Stimulated activated CD8-positive, alpha-beta memory T cell treated with anti-CD3 and anti-CD28 coated beads, Interleukin-7, amount 100 ng/mL, for 48 hours (primary cell): ENCODE results near the gene GNGT2.
A peak's percentile ranks its signal among the peaks of the same experiment; 100 is the strongest.
"Not testable (repeated sequence)": the region's sequence is repeated elsewhere in the genome, so short reads cannot be mapped to it uniquely, and the experiment has no call there.

Source experiments
- DNase-seq, 2 donors: peaks; one replicate each; pipeline ENCODE4 v3.0.0-alpha.2; 2020; ENCODE audit warnings: low read depth in 1 of 2; ENCODE audit errors: extremely low read depth in 1 of 2

Gene GNGT2

DNA sequence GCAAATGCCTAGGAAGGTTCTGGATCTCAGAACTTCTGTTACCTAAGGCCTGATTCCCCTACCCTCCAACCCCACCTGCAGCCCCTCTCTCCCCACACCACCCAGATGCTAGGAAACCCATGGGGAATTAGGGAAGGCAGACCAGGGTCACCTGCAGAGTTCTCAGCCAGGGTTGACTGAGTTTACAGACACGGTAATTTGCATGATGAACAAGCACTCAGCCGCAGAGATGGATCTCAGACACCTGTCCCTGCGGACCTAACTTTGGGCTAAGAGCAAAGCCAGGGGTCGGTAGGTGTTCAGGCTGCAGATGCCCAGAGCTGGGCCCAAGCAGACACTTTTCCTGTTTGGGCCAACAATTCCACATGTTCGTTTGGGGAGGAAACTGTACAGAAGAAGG is 3.0 kb upstream of the GNGT2 start:
- DNase-seq: no peak

DNA sequence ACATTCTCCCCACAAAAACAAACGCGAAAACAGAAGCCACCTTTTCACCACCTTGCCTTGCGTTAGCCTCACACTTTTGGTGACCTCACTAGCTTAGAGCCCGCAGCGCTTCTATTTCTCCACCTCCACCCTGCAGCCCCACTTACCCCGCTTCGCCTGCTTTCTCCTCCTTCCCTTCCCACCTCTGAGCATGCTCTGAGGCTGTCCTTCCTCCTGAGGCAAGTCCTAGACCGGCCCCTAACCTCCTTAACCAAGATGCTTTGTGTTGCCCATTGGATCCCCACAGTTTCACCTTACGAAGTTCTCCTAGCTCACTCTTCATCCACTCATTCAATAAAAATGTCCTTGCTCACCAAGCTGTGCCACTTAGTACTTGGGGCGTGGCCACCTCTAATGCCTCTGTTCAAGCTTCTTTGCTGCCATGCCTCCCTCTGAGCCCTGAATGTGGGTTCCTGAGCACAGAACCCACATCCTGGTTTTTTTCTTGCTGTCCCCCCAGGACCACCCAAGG is 1.3 kb downstream of the GNGT2 start:
- DNase-seq: no peak

DNA sequence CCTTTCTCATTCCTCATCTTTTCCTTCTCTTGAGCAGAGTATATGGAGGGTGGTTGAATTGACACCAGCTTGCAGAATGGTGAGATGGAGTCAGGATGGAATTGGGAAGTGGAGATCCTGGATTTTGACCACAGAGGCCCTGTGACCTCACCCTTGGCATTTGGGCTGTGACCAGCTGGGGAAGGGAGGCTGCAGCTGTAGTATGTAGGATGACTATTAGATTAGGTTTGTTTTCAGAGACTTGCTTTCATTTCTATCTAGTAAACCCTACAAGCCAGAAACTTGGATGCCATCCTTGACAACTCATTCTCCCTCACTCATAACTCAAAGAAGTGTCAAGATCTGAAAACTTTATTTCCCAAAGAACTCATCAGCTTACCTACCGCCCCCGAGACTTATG is 5.9 kb downstream of the GNGT2 start:
- DNase-seq: no peak

DNA sequence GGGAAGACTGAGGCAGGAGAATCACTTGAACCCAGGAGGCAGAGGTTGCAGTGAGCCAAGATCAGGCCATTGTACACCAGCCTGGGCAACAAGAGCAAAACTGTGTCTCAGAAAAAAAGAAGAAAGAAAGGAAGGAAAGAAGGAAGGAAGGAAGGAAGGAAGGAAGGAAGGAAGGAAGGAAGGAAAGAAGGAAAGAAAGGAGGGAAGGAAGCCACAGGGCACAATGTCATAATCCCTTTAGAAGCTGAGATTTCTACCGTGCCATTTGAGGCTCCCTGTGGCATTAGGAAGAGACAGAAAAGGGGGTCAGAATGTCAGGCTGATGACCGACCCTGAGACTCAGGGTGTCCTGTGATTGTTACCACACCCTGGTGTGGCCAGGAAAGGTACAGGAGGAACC is 6.6 kb downstream of the GNGT2 start:
- DNase-seq: no peak

DNA sequence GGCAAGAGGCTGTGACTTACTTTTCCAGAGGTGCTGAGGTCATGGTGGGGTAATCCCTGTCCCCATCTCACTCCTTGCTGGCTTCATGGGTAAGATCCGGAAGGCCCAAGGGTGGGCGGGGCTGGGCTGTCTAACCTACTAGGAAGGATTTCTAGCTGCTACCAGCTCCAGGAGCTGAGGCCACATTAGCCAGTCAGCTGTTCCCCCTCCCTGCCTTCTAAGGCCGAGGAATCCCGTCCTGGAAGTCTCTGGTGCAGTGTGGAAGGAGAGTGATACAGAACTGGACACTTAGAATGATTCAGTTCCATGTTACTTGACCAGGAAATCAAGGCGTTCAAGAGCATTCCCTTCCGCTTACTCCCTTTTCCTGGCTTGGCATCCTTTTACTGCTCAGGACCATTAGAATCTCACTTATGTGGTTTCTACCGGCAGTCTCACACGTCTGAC is 8.9 kb downstream of the GNGT2 start:
- no peak for DNase-seq

DNA sequence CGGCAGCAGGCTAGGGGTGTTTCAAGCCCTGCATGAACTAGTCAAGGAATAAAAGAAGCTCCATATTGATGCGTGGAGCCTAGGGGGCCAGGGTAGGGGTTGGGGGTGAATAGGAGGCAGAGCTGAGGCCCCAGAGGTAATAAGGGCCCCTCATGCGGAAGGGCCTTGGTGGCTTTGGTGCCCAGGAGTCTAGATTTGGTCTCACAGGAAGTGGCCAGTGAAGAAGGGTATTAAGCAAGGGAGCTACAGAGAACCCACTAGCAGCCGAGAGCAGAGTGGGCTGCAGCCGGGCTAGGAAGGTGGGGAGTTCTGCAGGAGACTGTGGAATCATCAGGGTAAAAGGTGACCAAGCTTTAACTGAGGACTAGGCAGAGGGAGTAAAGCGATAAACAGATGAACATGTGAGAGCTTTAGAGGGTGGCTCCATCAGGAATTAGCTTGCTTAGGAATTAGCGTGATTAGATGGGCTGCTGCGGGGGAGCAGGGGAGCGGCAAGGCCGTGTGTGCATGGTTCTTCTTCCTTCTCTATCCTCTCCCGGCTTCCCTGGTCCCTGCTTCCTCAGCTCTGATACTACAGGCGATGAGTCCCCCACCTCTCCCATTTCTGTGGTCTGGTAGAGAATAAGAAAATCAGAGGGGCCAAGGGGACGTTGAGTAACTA is 9.8 kb downstream of the GNGT2 start:
- DNase-seq: no peak

DNA sequence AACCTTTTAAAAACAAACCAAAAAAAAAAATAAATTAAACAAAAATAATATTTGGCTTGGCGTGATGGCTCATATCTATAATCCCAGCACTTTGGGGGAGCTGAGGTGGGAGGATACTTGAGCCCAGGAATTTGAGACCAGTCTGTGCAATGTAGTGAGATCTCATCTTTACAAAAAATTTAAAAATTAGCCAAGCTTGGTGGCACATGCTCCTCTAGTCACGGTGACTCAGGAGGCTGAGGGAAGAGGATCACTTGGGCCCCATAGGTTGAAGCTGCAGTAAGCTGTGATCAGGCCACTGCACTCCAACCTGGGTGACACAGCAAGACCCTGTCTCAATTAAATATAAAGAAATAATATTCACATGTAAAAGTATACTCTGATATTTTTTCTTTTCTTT is 12.2 kb downstream of the GNGT2 start:
- DNase-seq: no peak

DNA sequence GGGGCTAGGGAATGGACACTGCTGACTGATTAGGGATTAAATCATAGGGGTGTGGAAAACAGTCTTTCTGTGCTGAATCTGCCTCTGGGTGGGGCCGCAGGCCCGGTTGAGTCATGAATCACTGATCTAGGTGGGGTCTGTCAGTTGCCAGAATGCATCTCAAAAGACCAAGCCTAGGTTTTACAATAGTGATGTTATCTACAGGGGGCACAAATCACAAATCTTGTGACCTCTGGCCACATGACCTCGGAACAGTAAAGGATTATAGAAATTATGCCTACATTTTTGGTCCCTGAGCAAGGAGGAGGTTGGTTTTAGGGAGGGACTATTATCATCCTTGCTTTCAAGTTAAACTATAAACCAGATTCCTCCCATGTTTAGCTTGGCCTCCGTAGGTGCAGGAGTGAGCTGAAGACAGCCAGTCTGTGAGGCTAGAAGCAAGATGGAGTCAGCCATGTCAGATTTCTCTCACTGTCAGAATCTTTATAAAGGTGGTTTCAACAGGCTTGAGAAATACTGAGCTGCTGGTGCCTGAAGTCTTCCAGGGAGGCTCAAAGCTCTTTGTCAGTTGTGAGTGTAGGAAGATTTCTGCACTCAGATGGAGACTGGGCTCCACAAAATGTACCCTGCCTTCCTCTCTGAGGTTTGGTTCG is 12.9 kb downstream of the GNGT2 start:
- DNase-seq: no peak

DNA sequence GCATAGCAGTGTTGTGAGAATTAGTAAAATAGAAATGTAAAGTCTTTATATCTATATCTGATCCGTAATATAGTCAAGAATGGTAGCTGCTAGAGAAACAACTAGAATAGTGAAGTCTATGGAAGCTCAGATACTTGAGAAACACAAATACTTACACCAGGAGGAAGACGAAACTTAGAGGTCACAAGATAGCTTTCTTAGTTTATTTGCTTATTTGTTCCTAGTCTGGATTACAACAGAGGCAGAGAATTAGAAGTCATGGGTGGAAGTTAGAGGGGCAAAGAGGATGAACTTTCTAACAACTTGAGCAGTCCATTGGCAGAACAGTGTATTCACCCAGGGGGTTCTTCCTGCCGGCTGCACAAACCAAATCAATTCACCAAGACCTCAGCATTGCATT is 13.9 kb downstream of the GNGT2 start:
- DNase-seq: no peak

DNA sequence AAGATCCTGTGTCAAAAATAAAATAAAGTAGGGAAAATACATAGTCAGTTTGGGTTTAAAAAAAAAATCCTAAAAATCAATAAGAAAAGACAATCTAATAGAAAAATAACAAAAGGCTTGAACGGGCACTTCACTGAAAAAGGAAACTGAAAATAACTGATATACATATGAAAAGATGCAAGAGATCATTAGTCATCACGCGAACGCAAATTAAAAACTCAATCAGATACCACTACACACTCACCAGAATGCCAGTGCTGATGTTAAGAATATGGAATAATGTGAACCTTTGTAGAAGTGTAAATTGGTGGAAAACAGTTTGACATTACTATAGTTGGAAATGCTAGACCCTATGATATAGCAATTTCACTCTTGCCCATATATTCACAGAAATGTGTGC is 14.6 kb downstream of the GNGT2 start:
- no peak for DNase-seq

DNA sequence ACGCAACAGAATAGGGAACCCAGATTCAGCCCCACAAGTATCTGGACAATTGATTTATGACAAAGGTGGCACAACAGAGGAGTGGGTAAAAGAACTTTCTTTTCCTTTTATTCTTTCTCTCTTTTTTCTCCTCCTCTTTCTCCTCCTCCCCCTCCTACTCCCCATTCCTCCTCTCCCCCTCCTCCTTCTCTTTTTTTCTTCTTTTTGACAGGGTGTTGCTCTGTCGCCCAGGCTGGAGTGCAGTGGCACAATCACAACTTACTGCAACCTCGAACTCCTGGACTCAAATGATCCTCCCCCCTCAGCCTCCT is 16.1 kb downstream of the GNGT2 start:
- no peak for DNase-seq

DNA sequence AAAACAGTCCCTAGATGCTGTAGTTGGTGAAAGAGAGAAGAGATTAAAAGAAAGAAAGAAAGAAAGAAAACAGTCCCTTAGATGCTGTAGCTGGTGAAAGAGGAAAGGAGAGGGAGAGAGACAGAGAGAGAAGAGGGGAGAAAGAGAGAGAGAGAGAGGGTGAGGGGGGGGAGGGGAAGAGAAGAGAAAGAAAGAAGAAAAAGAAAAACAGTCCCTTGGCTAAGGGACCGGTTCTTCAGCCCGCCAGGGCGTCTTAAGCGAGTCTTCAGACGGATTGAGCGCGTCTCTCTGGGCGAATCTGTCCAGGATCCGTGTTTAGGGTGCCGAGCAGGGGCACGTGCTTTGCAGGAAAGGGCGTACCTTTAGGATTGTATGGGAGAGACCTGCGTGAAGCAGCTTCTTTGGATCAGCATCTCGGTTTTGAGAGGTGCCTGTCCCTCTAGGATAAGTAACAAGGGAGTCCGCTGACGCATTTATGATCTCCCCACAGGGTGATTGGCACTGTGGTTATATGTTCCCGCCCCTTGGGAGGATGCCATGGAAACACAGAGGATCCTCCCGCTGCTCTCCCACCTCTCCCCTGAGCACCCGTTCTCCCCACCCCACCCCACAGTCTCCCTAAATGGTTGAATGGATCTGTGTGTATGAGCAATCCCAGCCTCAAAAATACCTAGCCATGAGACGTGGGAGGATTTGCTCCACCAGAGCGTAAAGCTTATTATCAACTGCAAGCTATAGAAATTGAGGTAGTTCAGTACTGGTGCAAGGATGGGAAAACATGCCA is 16.7 kb downstream of the GNGT2 start:
- DNase-seq: no peak

DNA sequence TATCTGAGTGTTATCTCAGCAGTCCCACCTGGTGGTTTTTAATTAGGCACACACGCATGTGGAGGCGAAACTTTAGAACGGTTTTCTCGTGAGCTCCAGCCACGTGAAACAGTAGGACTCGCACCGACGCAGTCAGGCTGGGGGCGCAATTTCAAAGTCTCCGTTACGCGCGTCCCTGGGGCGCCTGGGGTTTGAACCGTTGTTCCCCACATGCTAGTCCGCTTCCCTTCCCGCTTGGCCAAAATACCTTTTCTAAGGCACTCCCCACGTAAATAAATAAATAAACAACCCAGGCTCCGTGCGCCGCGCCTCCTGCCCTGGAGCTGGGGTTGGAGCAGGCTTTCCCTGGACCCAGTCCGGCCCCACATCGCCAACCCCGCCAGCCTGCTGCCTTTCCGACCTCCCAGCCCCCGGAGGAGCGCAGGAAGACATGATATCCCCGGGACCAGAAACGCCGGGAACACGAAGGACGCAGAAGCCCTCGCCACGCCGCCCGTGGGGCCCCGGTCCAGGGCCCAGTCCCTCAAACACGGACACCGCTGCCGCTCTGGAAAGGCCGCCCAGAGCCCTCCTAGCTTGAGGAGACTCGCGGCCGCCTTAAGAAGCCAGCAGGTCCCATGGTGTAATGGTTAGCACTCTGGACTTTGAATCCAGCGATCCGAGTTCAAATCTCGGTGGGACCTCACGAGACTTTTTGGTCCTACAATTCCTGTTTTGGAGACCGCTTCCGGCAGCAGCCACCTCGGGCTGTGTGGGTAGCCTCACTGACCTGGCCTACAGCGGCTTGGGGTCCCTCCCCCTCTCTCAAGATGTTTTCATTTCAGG is 18.2 kb downstream of the GNGT2 start:
- peak; percentile 78 to 79 for DNase-seq

DNA sequence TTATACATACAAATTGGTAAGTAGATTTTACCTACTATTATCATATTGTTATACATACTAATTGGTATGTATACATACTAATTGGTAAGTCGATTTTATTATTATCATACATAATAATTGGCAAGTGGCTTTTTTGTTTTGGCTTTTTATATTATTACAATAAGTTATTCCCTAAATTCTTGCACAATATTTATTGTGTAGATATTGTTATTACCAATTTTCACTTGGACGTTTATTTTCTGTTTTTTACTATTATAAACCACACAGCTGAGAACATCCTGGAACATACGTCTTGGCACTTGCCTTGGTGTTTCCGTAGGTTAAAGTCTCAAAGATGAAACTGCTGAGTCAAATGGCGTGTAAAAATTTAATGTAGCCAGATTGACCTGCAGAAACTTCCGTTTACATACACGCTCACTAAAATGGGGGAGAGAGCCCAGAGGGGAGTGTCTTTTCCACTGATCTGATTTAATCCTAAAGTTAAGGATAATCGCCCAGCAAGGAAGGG is 18.9 kb downstream of the GNGT2 start:
- no peak for DNase-seq

DNA sequence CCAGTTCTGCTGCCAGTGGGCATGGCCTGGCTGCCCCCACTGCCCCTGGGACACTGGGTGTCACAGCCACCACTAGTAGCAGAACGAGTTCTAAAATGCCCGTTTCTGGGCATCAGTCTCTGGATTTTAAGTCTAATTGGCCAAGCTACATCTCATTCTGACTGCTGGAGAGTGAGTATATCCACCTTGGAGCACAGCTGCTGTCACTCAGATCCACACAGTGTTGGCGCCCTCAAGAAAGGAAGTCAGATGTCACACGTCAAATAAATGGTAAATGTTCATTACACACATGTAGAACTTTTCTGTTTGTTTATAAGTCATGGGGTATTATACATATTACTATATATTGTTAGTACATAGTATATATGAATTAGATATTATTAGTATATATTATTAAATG is 19.4 kb downstream of the GNGT2 start:
- DNase-seq: no peak

DNA sequence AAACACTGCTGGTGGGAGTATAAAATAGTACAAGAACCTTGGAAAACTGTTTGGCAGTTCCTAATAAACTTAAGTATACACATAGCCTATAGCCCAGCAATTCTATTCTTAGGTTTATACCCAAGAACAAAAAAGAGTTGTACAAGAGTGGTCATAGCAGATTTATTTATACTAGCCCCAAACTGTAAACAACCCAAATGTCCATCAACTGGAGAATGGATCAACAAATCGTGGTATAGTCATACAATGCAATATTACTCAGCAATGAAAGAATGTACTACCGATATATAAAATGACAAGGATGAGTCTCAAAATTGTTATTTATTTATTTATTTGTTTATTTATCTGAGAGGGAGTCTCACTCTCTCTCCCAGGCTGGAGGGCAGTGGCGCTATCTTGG is 23.1 kb downstream of the GNGT2 start:
- no peak for DNase-seq

DNA sequence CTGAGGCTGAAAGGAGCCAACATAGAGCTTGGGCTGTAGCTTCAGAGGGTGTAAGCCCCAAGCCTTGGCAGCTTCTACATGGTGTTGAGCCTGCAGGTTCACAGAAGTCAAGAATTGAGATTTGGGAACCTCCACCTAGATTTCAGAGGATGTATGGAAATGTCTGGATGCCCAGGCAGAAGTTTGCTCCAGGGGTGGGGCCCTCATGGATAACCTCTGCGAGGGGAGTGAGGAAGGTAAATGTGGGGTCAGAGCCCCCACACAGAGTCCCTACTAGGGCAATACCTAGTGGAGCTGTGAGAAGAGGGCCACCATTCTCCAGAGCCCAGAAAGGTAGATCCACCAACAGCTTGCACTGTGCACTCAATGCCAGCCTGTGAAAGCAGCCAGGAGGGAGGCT is 25.0 kb downstream of the GNGT2 start:
- DNase-seq: not testable (repeated sequence)

DNA sequence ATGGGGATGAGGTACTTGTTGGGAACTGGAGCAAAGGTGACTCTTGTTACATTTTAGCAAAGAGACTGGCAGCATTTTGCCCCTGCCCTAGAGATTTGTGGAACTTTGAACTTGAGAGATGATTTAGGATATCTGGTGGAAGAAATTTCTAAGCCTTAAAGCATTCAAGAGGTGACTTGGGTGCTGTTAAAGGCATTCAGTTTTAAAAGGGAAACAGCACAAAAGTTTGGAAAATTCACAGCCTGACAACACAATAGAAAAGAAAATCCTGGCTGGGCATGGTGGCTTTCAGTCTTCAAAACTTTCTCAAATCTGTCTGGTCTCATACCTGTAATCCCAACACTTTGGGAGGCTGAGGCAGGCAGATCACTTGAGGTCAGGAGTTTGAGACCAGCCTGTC is 25.9 kb downstream of the GNGT2 start:
- not testable (repeated sequence) for DNase-seq

DNA sequence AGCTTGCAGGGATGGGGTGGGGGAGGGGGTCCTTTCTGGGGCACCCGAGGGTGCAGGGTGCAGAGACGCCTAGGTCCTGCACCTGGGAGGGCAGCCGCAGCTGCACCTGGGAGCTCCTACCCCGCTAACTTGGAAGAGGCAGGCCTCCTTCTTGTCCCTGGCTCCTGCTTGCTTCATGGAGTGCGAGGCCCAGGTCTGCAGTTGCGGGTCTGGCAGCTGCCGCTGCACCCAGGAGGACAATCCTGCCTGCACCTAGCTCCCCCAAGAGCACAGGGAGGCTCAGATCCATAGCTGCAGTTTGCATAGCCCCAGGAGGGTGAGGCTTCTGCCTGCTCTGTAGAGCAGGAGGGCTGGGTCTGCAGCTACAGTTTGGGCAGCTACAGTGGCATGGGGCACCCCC is 26.6 kb downstream of the GNGT2 start:
- no peak for DNase-seq

DNA sequence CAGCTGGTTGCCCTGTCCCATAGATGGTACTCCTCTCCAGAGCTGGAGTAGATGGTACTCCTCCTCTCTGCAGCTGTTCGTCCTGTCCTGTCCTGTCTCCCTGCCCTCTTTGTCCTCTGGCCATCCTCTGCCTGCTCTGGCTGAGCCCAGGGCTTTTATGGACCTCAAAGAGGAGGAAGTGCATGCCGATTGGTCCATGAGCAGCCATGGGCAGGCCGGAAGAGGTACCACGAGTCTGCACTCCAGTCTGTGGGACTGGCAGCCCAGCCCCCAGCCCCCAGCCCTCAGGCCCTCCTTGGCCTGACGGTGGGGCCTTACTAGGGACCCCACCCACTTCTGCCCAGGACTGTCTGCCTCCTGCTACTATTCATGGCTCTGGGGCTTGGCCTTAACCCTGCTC is 27.0 kb downstream of the GNGT2 start:
- no peak for DNase-seq
